ENCODE measurements around the gene OR51E1. TPM values are rescaled to one million over a fixed set of nuclear protein-coding genes. Genes with fewer than 3 reads are reported as not detected.

OR51E1 gene
- total RNA-seq, 1 experiment from 2014 or later: 0.41 TPM

Other genes with a start within 250 kb of the OR51E1 start
- gene OR52K2, start 194.7 kb upstream of the OR51E1 start, total RNA-seq (2014; rRNA removed; shearing (Covaris generic)): not detected in 2 replicates
- gene OR52K1, start 161.3 kb upstream of the OR51E1 start, total RNA-seq (2014; rRNA removed; shearing (Covaris generic)): not detected in 2 replicates
- gene OR52M1, start 98.8 kb upstream of the OR51E1 start, total RNA-seq (2014; rRNA removed; shearing (Covaris generic)): not detected in 2 replicates
- gene OR52I2, start 62.2 kb upstream of the OR51E1 start, total RNA-seq (2014; rRNA removed; shearing (Covaris generic)): not detected in 2 replicates
- not detected in 2 replicates for gene OR52I1, start 49.9 kb upstream of the OR51E1 start, total RNA-seq (2014; rRNA removed; shearing (Covaris generic))
- gene TRIM68, start 35.8 kb upstream of the OR51E1 start, total RNA-seq (2014; rRNA removed; shearing (Covaris generic)): 3.1 and 3.4 TPM in 2 replicates
- not detected in 2 replicates for gene OR51D1, start 6.5 kb upstream of the OR51E1 start, total RNA-seq (2014; rRNA removed; shearing (Covaris generic))
- gene OR51E2, start 53.9 kb downstream of the OR51E1 start, total RNA-seq (2014; rRNA removed; shearing (Covaris generic)): 0.20 TPM in 1 of 2 replicates, not detected in the other
- gene MMP26, start 60.8 kb downstream of the OR51E1 start, total RNA-seq (2014; rRNA removed; shearing (Covaris generic)): not detected in 2 replicates
- gene OR51F1, start 126.0 kb downstream of the OR51E1 start, total RNA-seq (2014; rRNA removed; shearing (Covaris generic)): not detected in 2 replicates
- not detected in 2 replicates for gene OR52R1, start 160.4 kb downstream of the OR51E1 start, total RNA-seq (2014; rRNA removed; shearing (Covaris generic))
- not detected in 2 replicates for gene OR51F2, start 177.3 kb downstream of the OR51E1 start, total RNA-seq (2014; rRNA removed; shearing (Covaris generic))
- not detected in 2 replicates for gene OR51S1, start 205.2 kb downstream of the OR51E1 start, total RNA-seq (2014; rRNA removed; shearing (Covaris generic))
- not detected in 2 replicates for gene OR51T1, start 237.9 kb downstream of the OR51E1 start, total RNA-seq (2014; rRNA removed; shearing (Covaris generic))